NCI-H226 (cell line): ENCODE data around the gene FSTL4.

ENCODE experiments used
- DNase-seq: peaks from one replicate; pipeline ENCODE4 v3.0.0-alpha.2; 2015

The FSTL4 gene

GRCh38 chr5:133361922-133362321 is 250.4 kb downstream of the FSTL4 start:
- DNase-seq, result no peak

- DNase-seq, result no peak
Measured at GRCh38 chr5:133360693-133361472, 251.5 kb downstream of the FSTL4 start.

- no peak for DNase-seq
Measured at GRCh38 chr5:133359861-133360260, 252.5 kb downstream of the FSTL4 start.

- no peak for DNase-seq
Measured at GRCh38 chr5:133358271-133358670, 254.1 kb downstream of the FSTL4 start.

- no peak for DNase-seq
Measured at GRCh38 chr5:133357758-133358157, 254.6 kb downstream of the FSTL4 start.

- no peak for DNase-seq
Measured at GRCh38 chr5:133356984-133357421, 255.3 kb downstream of the FSTL4 start.

- DNase-seq, result no peak
Measured at GRCh38 chr5:133356396-133356983, 255.9 kb downstream of the FSTL4 start.

GRCh38 chr5:133354323-133355185 is 257.8 kb downstream of the FSTL4 start:
- DNase-seq, result no peak

- no peak for DNase-seq
Measured at GRCh38 chr5:133353741-133354140, 258.6 kb downstream of the FSTL4 start.

GRCh38 chr5:133348406-133348805 is 263.9 kb downstream of the FSTL4 start:
- no peak for DNase-seq

GRCh38 chr5:133347039-133347438 is 265.3 kb downstream of the FSTL4 start:
- no peak for DNase-seq

- DNase-seq, result no peak
Measured at GRCh38 chr5:133344266-133344665, 268.1 kb downstream of the FSTL4 start.

GRCh38 chr5:133343196-133343595 is 269.1 kb downstream of the FSTL4 start:
- no peak for DNase-seq

GRCh38 chr5:133341915-133342710 is 270.2 kb downstream of the FSTL4 start:
- DNase-seq, result no peak

- no peak for DNase-seq
Measured at GRCh38 chr5:133341296-133341695, 271.0 kb downstream of the FSTL4 start.

- no peak for DNase-seq
Measured at GRCh38 chr5:133340822-133341221, 271.5 kb downstream of the FSTL4 start.

GRCh38 chr5:133340002-133340755 is 272.2 kb downstream of the FSTL4 start:
- DNase-seq, result no peak

GRCh38 chr5:133338504-133339355 is 273.6 kb downstream of the FSTL4 start:
- no peak for DNase-seq

- no peak for DNase-seq
Measured at GRCh38 chr5:133337795-133338445, 274.4 kb downstream of the FSTL4 start.

- DNase-seq, result no peak
Measured at GRCh38 chr5:133336969-133337410, 275.4 kb downstream of the FSTL4 start.
